Calu3 (cell line): Measurements from ENCODE around the gene ASPA. TPM values are rescaled to one million over a fixed set of nuclear protein-coding genes. Genes with fewer than 3 reads are reported as not detected.
"Not testable (repeated sequence)": the region's sequence is repeated elsewhere in the genome, so short reads cannot be mapped to it uniquely, and the experiment has no call there.

ENCODE experiments used
- BruUV-seq: library from RNA; stranded (reverse); fragments of 400-500 nt; replicated peaks from 2 replicates; lab custom pipeline; 2021; lab: Mats Ljungman, UMichigan
- CTCF ChIA-PET: fragments of 300-600 bp; sonication (Branson Sonifier 250); formaldehyde crosslinking; loops from one replicate; lab custom pipeline; 2022; ENCODE audit warnings: antibody characterized with exemption; lab: Charles Lee
- DNase-seq: peaks from one replicate; pipeline ENCODE4 v3.0.0; 2022
- H3K27ac Mint-ChIP-seq: one replicate; pipeline ENCODE4 v1.8.0; 2022; ENCODE audit warnings: mixed read lengths; ENCODE audit not compliant: unreplicated experiment
- H3K27me3 Mint-ChIP-seq: one replicate; pipeline ENCODE4 v1.8.0; 2022; ENCODE audit warnings: mixed read lengths; ENCODE audit not compliant: unreplicated experiment
- H3K36me3 Mint-ChIP-seq: one replicate; pipeline ENCODE4 v1.8.0; 2022; ENCODE audit warnings: mild to moderate bottlenecking, moderate library complexity, mixed read lengths; ENCODE audit not compliant: insufficient read depth, unreplicated experiment
- H3K4me1 Mint-ChIP-seq: one replicate; pipeline ENCODE4 v1.8.0; 2022; ENCODE audit warnings: mild to moderate bottlenecking, low read depth, mixed read lengths; ENCODE audit not compliant: unreplicated experiment
- H3K4me3 Mint-ChIP-seq: one replicate; pipeline ENCODE4 v1.8.0; 2022; ENCODE audit warnings: mild to moderate bottlenecking, low read depth, moderate library complexity, mixed read lengths; ENCODE audit not compliant: unreplicated experiment
- H3K9me3 Mint-ChIP-seq: one replicate; pipeline ENCODE4 v1.8.0; 2022; ENCODE audit warnings: low read depth, mixed read lengths; ENCODE audit not compliant: unreplicated experiment
- CTCF ChIP-seq: fragments of 200-600 bp; IDR thresholded peaks from one replicate; pipeline ENCODE4 v1.8.0; 2022; ENCODE audit warnings: antibody characterized with exemption; ENCODE audit not compliant: unreplicated experiment
- intact Hi-C: fragments of 100-400 bp; cut with micrococcal nuclease; formaldehyde crosslinking; loops from one replicate; pipeline ENCODE4 v1.10.0; 2022; ENCODE audit not compliant: unreplicated experiment
- total RNA-seq: library from RNA; stranded (reverse); gene quantifications from 2 replicates; pipeline ENCODE4 v1.2.3, GENCODE V29; 2022

Gene ASPA
- total RNA-seq, 1 experiment from 2014 or later: not detected

- CTCF ChIA-PET: no interaction called here
- BruUV-seq: no TSS peak
- H3K4me3 Mint-ChIP-seq: no peak overlapping the region
- H3K4me1 Mint-ChIP-seq: no peaks in the 10 kb centered on the region
- H3K27ac Mint-ChIP-seq: no peak overlapping the region
- intact Hi-C loops: no loop called here
- peaks cover 45% of the 10 kb centered on the region for H3K27me3 Mint-ChIP-seq
- H3K9me3 Mint-ChIP-seq: no peaks in the 10 kb centered on the region
- no peak for DNase-seq
- no peak for TF ChIP-seq CTCF
- no peaks in the 10 kb centered on the region for H3K36me3 Mint-ChIP-seq
These were observed 35.3 kb upstream of the ASPA start for GRCh38 chr17:3440451-3440850.

DNA sequence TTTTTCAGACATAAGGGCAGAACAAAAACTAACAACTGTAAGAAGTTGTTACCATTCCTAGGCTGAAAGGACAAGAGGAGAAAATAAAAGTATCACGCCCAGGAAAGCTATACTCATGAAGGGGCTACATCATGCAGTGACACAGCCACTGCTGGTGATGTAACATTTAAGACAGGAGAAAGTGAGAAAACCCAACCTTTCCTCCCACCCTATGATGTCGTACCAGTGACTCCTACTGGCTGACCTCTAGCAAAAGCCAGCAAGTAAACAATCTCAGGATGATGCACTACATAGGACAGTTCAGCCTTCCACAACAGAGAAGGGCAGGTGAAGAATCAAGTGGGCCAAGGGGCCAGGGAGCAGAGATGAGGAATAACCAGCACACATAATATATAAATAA, 28.2 kb upstream of the ASPA start:
- Mint-ChIP-seq H3K36me3 (no peaks in the 10 kb centered on the region), H3K4me3 (no peak overlapping the region), H3K4me1 (no peaks in the 10 kb centered on the region), H3K27me3 (peaks cover 7% of the 10 kb centered on the region), H3K27ac (no peak overlapping the region), H3K9me3 (no peaks in the 10 kb centered on the region)
- DNase-seq: no peak
- no TSS peak for BruUV-seq
- TF ChIP-seq CTCF: no peak
- CTCF ChIA-PET: no interaction called here
- intact Hi-C loops: no loop called here

DNA sequence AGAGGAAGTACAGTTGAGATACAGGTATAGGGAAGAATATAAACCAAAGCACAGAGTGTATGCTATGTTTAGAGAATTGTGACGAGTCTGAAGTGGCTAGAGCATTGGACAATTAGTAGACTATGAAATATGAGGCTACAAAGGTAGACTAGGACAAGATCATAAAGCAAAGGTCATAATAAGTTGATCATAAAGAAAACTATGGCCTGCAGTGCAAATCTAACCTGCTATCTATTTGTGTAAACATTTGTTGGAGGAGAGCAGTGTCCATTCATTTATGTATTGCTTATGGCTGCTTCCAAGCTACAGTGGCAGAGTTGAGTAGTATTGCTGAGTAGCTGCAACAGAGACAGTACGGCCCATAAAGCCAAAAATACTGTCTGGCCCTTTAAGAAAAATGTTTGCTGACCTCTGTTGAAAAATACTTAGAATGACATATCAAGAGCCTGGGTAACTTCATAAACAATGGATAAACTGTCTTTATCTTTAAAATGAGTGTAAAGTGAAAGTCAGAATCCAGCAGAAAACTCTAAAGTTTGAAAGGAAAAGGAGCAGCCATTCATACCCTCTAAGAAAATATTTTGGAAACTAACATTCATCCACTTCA, 27.6 kb upstream of the ASPA start:
- Mint-ChIP-seq H3K27me3 (peaks cover 2% of the 10 kb centered on the region), H3K27ac (no peak overlapping the region), H3K9me3 (no peaks in the 10 kb centered on the region), H3K4me1 (no peaks in the 10 kb centered on the region), H3K36me3 (no peaks in the 10 kb centered on the region), H3K4me3 (no peak overlapping the region)
- CTCF ChIA-PET: no interaction called here
- DNase-seq: no peak
- TF ChIP-seq CTCF: no peak
- no TSS peak for BruUV-seq
- intact Hi-C loops: no loop called here

GRCh38 chr17:3466355-3466754, 9.4 kb upstream of the ASPA start:
- intact Hi-C loops, H3K4me1 Mint-ChIP-seq, CTCF ChIA-PET, H3K27me3 Mint-ChIP-seq, H3K4me3 Mint-ChIP-seq, DNase-seq, H3K27ac Mint-ChIP-seq, H3K9me3 Mint-ChIP-seq, BruUV-seq, H3K36me3 Mint-ChIP-seq: not testable (repeated sequence)

DNA sequence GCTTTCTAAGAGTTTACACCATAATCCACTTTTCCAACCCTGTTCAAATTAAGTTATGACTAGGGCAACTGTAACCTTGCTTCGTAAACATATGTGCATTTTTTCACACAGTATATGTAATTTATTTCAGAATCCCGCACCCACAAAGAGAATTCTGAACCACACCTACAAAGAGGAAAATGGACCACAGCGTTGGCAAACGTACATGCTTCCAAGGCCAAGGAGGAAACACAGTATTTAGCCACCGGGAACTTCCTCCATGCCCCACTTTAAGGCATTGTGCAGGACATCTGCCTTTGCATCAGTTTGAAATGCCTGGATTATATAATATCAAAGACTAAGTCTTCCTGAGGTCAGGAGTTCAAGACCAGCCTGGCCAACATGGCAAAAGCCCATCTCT, 6.3 kb upstream of the ASPA start:
- DNase-seq: no peak
- Mint-ChIP-seq H3K27me3 (no peaks in the 10 kb centered on the region), H3K9me3 (no peaks in the 10 kb centered on the region), H3K4me1 (no peaks in the 10 kb centered on the region), H3K27ac (no peak overlapping the region), H3K36me3 (no peaks in the 10 kb centered on the region), H3K4me3 (no peak overlapping the region)
- intact Hi-C loops: no loop called here
- TF ChIP-seq CTCF: no peak
- CTCF ChIA-PET: no interaction called here
- no TSS peak for BruUV-seq
